HG02588 (cell line): ENCODE data around the gene PCDH9.
"Not testable (repeated sequence)": the region's sequence is repeated elsewhere in the genome, so short reads cannot be mapped to it uniquely, and the experiment has no call there.

Source experiments
- ATAC-seq: cut with Tn5 transposase; IDR thresholded peaks from one replicate; pipeline ENCODE4 v1.9.1; 2021; ENCODE audit warnings: mild to moderate bottlenecking, moderate library complexity; ENCODE audit not compliant: unreplicated experiment

Gene PCDH9

GRCh38 chr13:66927562-66927961, 302.6 kb downstream of the PCDH9 start:
- ATAC-seq: no peak

GRCh38 chr13:66926851-66927524, 303.1 kb downstream of the PCDH9 start:
- ATAC-seq: no peak

- no peak for ATAC-seq
Observed at GRCh38 chr13:66926200-66926850, 303.8 kb downstream of the PCDH9 start.

GRCh38 chr13:66922444-66922843, 307.7 kb downstream of the PCDH9 start:
- ATAC-seq: no peak

GRCh38 chr13:66921437-66921836, 308.7 kb downstream of the PCDH9 start:
- no peak for ATAC-seq

GRCh38 chr13:66915596-66916185, 314.4 kb downstream of the PCDH9 start:
- ATAC-seq: no peak

GRCh38 chr13:66914155-66914554, 316.0 kb downstream of the PCDH9 start:
- no peak for ATAC-seq

GRCh38 chr13:66911411-66911939, 318.7 kb downstream of the PCDH9 start:
- no peak for ATAC-seq

GRCh38 chr13:66899955-66900354, 330.2 kb downstream of the PCDH9 start:
- no peak for ATAC-seq

GRCh38 chr13:66896933-66897332, 333.2 kb downstream of the PCDH9 start:
- no peak for ATAC-seq

- no peak for ATAC-seq
Observed at GRCh38 chr13:66895780-66896179, 334.4 kb downstream of the PCDH9 start.

GRCh38 chr13:66895320-66895719, 334.8 kb downstream of the PCDH9 start:
- ATAC-seq: no peak

- ATAC-seq: no peak
Observed at GRCh38 chr13:66888698-66889097, 341.4 kb downstream of the PCDH9 start.

GRCh38 chr13:66887088-66887487, 343.0 kb downstream of the PCDH9 start:
- ATAC-seq: no peak

GRCh38 chr13:66886264-66886663, 343.9 kb downstream of the PCDH9 start:
- no peak for ATAC-seq

GRCh38 chr13:66881170-66881569, 349.0 kb downstream of the PCDH9 start:
- not testable (repeated sequence) for ATAC-seq

GRCh38 chr13:66879988-66880387, 350.1 kb downstream of the PCDH9 start:
- no peak for ATAC-seq

GRCh38 chr13:66875264-66875663, 354.9 kb downstream of the PCDH9 start:
- no peak for ATAC-seq

GRCh38 chr13:66864627-66865026, 365.5 kb downstream of the PCDH9 start:
- ATAC-seq: no peak

- ATAC-seq: no peak
Observed at GRCh38 chr13:66860878-66861417, 369.2 kb downstream of the PCDH9 start.

GRCh38 chr13:66859934-66860877, 369.9 kb downstream of the PCDH9 start:
- no peak for ATAC-seq
